GM13977 (cell line): Measurements from ENCODE around the gene RAD9B.

Source experiments
- DNase-seq: peaks from one replicate; pipeline ENCODE4 v3.0.0; 2012; ENCODE audit warnings: low spot score
- CTCF ChIP-seq: IDR thresholded peaks from 2 replicates; pipeline ENCODE4 v1.5.1; 2012; ENCODE audit warnings: mild to moderate bottlenecking, control low read depth; ENCODE audit not compliant: insufficient read depth; ENCODE audit errors: extremely low read depth, missing control alignments
- in situ Hi-C: fragments of 300-500 bp; cut with MboI; formaldehyde crosslinking; loops from one replicate; pipeline ENCODE4 v1.12.0; 2022; ENCODE audit warnings: low sequenced_read_pairs, low pct_unique_long_range_greater_than_20kb, mixed read lengths, inconsistent platforms; ENCODE audit not compliant: unreplicated experiment

The RAD9B gene

GRCh38 chr12:110545812-110546211 is 43.7 kb downstream of the RAD9B start:
- TF ChIP-seq CTCF, result no peak
- DNase-seq, result no peak
- in situ Hi-C loops, result no loop called here

- in situ Hi-C loops, result no loop called here
- DNase-seq, result no peak
- no peak for TF ChIP-seq CTCF
These were observed 44.2 kb downstream of the RAD9B start for GRCh38 chr12:110546339-110546738.

GRCh38 chr12:110547090-110547489 is 45.0 kb downstream of the RAD9B start:
- no peak for DNase-seq
- in situ Hi-C loops, result no loop called here

GRCh38 chr12:110548678-110549077 is 46.5 kb downstream of the RAD9B start:
- DNase-seq, result no peak
- in situ Hi-C loops, result no loop called here
- TF ChIP-seq CTCF, result no peak

More at GRCh38 chr12:110547090-110547489, 45.0 kb downstream of the RAD9B start:
- TF ChIP-seq CTCF, result no peak

GRCh38 chr12:110549716-110550115 is 47.6 kb downstream of the RAD9B start:
- no peak for DNase-seq
- no peak for TF ChIP-seq CTCF
- in situ Hi-C loops, result no loop called here

- in situ Hi-C loops, result no loop called here
- no peak for TF ChIP-seq CTCF
- no peak for DNase-seq
These were observed 48.9 kb downstream of the RAD9B start for GRCh38 chr12:110550981-110551380.
